Endothelial cell (in vitro differentiated cells): ENCODE measurements around the gene POPDC3. TPM values are rescaled to one million over a fixed set of nuclear protein-coding genes. Genes with fewer than 3 reads are reported as not detected.
A peak's percentile ranks its signal among the peaks of the same experiment; 100 is the strongest.

Experiments
- DNase-seq: peaks from one replicate; pipeline ENCODE4 v3.0.0; 2021; ENCODE audit warnings: low spot score
- H3K27ac Mint-ChIP-seq: one replicate; pipeline ENCODE4 v1.8.0; 2021; ENCODE audit warnings: mixed read lengths, inconsistent platforms; ENCODE audit not compliant: unreplicated experiment
- H3K27me3 Mint-ChIP-seq: one replicate; pipeline ENCODE4 v1.8.0; 2021; ENCODE audit warnings: mild to moderate bottlenecking, moderate library complexity, mixed read lengths, inconsistent platforms; ENCODE audit not compliant: unreplicated experiment
- H3K36me3 Mint-ChIP-seq: one replicate; pipeline ENCODE4 v1.8.0; 2021; ENCODE audit warnings: mild to moderate bottlenecking, low read depth, mixed read lengths, inconsistent platforms; ENCODE audit not compliant: unreplicated experiment
- H3K4me1 Mint-ChIP-seq: one replicate; pipeline ENCODE4 v1.8.0; 2021; ENCODE audit warnings: mild to moderate bottlenecking, mixed read lengths, inconsistent platforms; ENCODE audit not compliant: unreplicated experiment
- H3K4me3 Mint-ChIP-seq: one replicate; pipeline ENCODE4 v1.8.0; 2021; ENCODE audit warnings: mild to moderate bottlenecking, mixed read lengths, inconsistent platforms; ENCODE audit not compliant: unreplicated experiment
- H3K9me3 Mint-ChIP-seq: one replicate; pipeline ENCODE4 v1.8.0; 2021; ENCODE audit warnings: mixed read lengths, inconsistent platforms; ENCODE audit not compliant: unreplicated experiment
- CTCF ChIP-seq: fragments of 200-600 bp; sonication (generic); IDR thresholded peaks from one replicate; pipeline ENCODE4 v1.5.0; 2021; ENCODE audit warnings: antibody characterized with exemption; ENCODE audit not compliant: unreplicated experiment
- total RNA-seq: library from RNA; stranded (reverse); fragmentation: NEBNext Ultra II Directional; extraction: Animal tissue kit (Norgen Biotek cat#: 25700); gene quantifications from one replicate; pipeline ENCODE4 v1.2.1, GENCODE V29; 2021; ENCODE audit not compliant: unreplicated experiment

POPDC3 gene
- total RNA-seq, 1 donor from 2014 or later = 5.2 TPM

DNA sequence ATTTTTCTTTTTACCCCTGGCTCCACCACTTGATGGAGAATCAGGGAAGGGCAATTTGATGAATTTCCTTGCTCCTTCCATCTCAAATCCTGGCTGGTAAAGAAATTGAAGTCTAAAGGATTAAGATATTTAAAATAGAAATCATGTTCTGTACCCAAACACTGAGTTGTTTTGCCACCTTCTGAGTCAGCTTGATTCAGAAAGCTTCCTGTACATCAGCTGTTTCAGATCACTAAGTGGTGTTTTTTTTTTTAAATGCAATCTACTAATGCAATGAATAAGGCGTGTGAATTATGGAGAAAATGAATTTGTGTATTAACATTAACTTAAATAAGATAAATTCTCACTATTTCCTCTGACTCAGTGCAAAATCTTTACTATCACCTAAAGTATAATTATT, 11.5 kb upstream of the POPDC3 start:
- no peak for DNase-seq
- Mint-ChIP-seq H3K9me3 (no peaks in the 10 kb centered on the region), H3K4me1 (peaks cover 7% of the 10 kb centered on the region), H3K4me3 (no peak overlapping the region), H3K36me3 (no peaks in the 10 kb centered on the region), H3K27me3 (no peaks in the 10 kb centered on the region), H3K27ac (no peak overlapping the region)
- TF ChIP-seq CTCF = no peak

GRCh38 chr6:105189026-105189820, 9.4 kb upstream of the POPDC3 start:
- H3K4me1 Mint-ChIP-seq = peaks cover 7% of the 10 kb centered on the region
- H3K36me3 Mint-ChIP-seq = no peaks in the 10 kb centered on the region
- H3K27me3 Mint-ChIP-seq = no peaks in the 10 kb centered on the region
- TF ChIP-seq CTCF = no peak
- H3K4me3 Mint-ChIP-seq = no peak overlapping the region
- no peak for DNase-seq
- peak overlapping the region; percentile 73 for H3K27ac Mint-ChIP-seq
- no peaks in the 10 kb centered on the region for H3K9me3 Mint-ChIP-seq

DNA sequence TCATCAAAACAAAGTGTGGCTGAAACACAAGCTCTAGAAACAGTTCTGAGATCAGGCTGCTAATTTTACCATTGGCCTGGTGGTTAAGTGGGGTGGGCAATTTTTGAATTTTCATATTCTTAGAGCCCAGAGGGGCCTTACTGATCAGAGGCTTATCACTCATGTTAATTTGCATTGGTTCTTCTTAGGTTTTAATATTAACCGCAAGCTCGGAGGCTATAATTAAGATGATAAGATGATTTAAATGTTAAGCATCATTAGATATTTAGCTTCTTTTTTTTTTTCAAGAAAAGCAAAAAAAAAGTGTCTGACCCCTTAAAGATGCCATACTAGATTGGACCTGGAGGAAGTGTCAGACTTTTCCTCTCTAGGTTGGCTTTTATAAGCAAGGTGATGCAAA, 8.4 kb upstream of the POPDC3 start:
- no peaks in the 10 kb centered on the region for H3K27me3 Mint-ChIP-seq

GRCh38 chr6:105186576-105186975, 6.8 kb upstream of the POPDC3 start:
- Mint-ChIP-seq H3K36me3 (no peaks in the 10 kb centered on the region), H3K27me3 (no peaks in the 10 kb centered on the region), H3K27ac (no peak overlapping the region), H3K4me1 (peaks cover 9% of the 10 kb centered on the region), H3K9me3 (no peaks in the 10 kb centered on the region), H3K4me3 (no peak overlapping the region)
- TF ChIP-seq CTCF = no peak
- no peak for DNase-seq

More for the DNA sequence above, 8.4 kb upstream of the POPDC3 start:
- no peak for TF ChIP-seq CTCF
- Mint-ChIP-seq H3K27ac (no peak overlapping the region), H3K9me3 (no peaks in the 10 kb centered on the region), H3K4me1 (peaks cover 7% of the 10 kb centered on the region), H3K4me3 (no peak overlapping the region), H3K36me3 (no peaks in the 10 kb centered on the region)
- no peak for DNase-seq

DNA sequence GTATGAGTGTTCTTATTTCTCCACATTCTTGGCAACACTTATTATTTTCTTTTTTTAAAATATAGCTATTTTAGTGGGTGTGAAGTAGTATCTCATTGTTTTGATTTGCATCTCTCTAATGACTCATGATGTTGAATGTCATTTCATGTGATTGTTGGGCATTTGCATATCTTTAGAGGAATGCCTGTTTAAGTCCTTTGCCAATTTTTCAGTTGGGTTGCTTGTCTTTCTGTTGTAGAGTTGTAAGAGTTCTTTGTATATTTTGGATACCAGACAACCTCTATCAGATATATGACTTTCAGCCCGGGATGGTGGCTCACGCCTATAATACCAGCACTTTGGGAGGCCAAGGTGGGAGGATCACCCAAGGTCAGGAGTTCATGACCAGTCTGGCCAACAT, 5.1 kb upstream of the POPDC3 start:
- Mint-ChIP-seq H3K36me3 (no peaks in the 10 kb centered on the region), H3K4me3 (no peak overlapping the region), H3K27me3 (peaks cover 1% of the 10 kb centered on the region), H3K27ac (no peak overlapping the region), H3K4me1 (peaks cover 11% of the 10 kb centered on the region), H3K9me3 (no peaks in the 10 kb centered on the region)
- DNase-seq = no peak
- no peak for TF ChIP-seq CTCF
